ENCODE measurements around the gene NR1H3. TPM values are rescaled to one million over a fixed set of nuclear protein-coding genes. Genes with fewer than 3 reads are reported as not detected.
"Not testable (repeated sequence)": the region's sequence is repeated elsewhere in the genome, so short reads cannot be mapped to it uniquely, and the experiment has no call there.

Gene NR1H3
- total RNA-seq, 1 donor from 2014 or later = 49.2 TPM

DNA sequence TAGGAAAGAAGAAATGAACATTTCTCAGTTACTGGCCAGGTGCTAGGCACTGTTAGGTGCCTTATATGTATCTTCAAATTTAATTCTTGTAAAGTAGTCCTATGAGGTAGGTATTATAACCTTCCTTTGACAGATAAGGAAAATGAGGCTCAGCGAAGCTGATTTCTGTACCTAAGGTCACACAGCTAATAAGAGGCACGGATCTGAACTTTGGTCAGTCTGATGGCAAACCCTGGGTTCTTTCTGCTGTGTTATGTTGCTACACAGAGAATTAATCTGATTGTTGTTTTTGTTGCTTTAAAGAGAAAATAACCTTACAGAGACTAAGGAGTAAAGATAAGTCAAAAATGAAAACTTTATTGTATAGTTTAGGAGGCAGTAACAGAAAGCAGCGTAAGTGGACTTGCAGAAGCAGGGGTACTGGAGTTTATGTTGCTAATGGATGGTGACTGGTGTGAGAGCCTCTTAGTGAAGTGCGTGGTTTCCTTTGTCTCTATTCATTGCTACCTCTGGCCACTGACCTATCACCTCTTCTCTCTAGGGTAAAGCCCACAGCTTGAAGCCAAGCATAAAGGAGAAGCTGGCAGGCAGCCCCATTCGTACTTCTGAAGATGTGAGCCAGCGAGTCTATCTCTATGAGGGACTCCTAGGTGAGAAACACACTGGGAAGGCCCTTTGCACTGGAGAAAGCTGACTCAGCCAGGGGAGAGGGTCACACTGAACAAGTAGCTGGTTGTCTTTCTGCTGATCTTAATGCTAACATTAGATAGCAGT is 50.4 kb downstream of the NR1H3 start:
- Histone ChIP-seq H3K9me3 (peaks cover 1% of the 10 kb centered on the region), H3K27me3 (ENCODE audit: low read depth) (no peaks in the 10 kb centered on the region), H3K4me1 (no peaks in the 10 kb centered on the region), H3K27ac (no peak overlapping the region), H3K36me3 (peaks cover 100% of the 10 kb centered on the region), H3K4me3 (no peak overlapping the region)
- intact Hi-C loops (cut with DNase I) = no loop called here
- ATAC-seq (no peak), DNase-seq (no peak)
- TF ChIP-seq CTCF (IDR thresholded peaks at IDR 0.05) = no peak

DNA sequence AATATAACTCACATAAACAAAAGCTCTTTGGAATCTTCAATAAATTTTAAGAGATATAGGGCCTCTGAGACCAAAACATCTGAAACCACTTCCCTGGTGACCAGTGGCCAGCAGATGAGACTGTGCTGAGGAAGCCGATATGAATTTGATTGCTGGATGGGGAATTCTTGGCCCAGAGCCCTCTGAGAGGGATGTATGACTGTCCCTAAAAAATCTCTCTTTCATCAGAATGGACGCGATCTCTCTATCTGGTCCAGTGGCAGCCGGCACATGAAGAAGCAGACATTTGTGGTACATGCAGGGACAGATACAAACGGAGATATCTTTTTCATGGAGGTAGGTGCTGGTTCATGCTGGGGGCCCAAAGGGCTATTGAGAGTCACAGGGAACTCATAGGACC is 57.2 kb downstream of the NR1H3 start:
- intact Hi-C loops (cut with DNase I) = no loop called here
- Histone ChIP-seq H3K36me3 (peaks cover 100% of the 10 kb centered on the region), H3K9me3 (no peaks in the 10 kb centered on the region), H3K4me3 (no peak overlapping the region), H3K27me3 (ENCODE audit: low read depth) (no peaks in the 10 kb centered on the region), H3K27ac (no peak overlapping the region), H3K4me1 (no peaks in the 10 kb centered on the region)
- TF ChIP-seq CTCF (IDR thresholded peaks at IDR 0.05) = no peak
- no peak for DNase-seq
- no peak for ATAC-seq

- intact Hi-C loops (cut with DNase I); H3K27ac ChIP-seq; H3K9me3 ChIP-seq; H3K4me3 ChIP-seq; H3K4me1 ChIP-seq; ATAC-seq; DNase-seq; H3K27me3 ChIP-seq (ENCODE audit: low read depth): not testable (repeated sequence)
- H3K36me3 ChIP-seq = peaks cover 85% of the 10 kb centered on the region
These were observed 58.7 kb downstream of the NR1H3 start for GRCh38 chr11:47316501-47316900.

DNA sequence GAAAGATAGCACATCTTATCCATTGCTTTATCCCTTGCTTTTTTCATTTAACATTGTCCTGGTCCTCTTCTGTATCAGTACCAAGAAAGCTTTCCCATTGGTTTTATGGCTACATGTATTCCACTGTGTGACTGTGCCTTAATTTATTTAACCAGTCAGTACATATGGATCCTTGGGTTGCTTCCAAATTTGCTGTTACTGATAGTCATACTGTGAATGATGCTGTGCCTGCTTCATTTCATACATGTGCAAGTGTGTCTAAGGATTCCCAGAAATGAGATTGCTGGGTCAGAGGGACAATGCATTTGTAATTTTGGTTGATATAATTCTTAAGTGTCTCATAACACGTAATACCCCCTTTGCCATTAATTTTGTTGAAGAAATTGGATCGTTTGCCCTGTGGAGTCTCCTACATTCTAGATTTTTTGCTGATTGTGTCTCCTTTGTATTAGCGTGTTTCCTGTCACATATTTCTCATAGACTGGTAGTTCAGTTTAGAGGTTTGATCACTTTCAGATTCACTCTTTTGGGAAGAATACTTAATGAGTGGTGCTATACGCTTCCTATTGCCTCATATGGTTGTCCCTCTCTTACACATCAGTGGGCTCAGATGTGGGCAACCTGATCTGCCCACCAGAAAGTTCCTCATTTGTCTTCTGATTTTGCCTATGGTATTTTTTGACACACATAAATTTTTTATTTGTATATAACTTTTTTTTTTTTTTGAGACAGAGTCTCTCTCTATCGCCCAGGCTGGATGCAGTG is 59.5 kb downstream of the NR1H3 start:
- H3K4me3 ChIP-seq = no peak overlapping the region
- ATAC-seq = no peak
- H3K4me1 ChIP-seq = no peaks in the 10 kb centered on the region
- H3K36me3 ChIP-seq = peaks cover 77% of the 10 kb centered on the region
- H3K27ac ChIP-seq = no peak overlapping the region
- H3K9me3 ChIP-seq = no peaks in the 10 kb centered on the region
- no peak for DNase-seq
- no peak for TF ChIP-seq CTCF (IDR thresholded peaks at IDR 0.05)
- no peaks in the 10 kb centered on the region for H3K27me3 ChIP-seq (ENCODE audit: low read depth)
- intact Hi-C loops (cut with DNase I) = no loop called here

GRCh38 chr11:47318166-47318565 is 60.4 kb downstream of the NR1H3 start:
- no peaks in the 10 kb centered on the region for H3K27me3 ChIP-seq (ENCODE audit: low read depth)
- ATAC-seq (no peak), DNase-seq (no peak)
- no peak overlapping the region for H3K4me3 ChIP-seq
- H3K4me1 ChIP-seq = no peaks in the 10 kb centered on the region
- H3K27ac ChIP-seq = no peak overlapping the region
- TF ChIP-seq CTCF (IDR thresholded peaks at IDR 0.05) = no peak
- peaks cover 68% of the 10 kb centered on the region for H3K36me3 ChIP-seq
- no peaks in the 10 kb centered on the region for H3K9me3 ChIP-seq
- intact Hi-C loops (cut with DNase I) = no loop called here

Other genes with a start within 250 kb of the NR1H3 start
- gene ARFGAP2, start 81.1 kb upstream of the NR1H3 start, total RNA-seq = 90.9 TPM
- 28.6 TPM for gene PACSIN3, start 71.6 kb upstream of the NR1H3 start, total RNA-seq
- gene DDB2, start 43.0 kb upstream of the NR1H3 start, total RNA-seq = 37.5 TPM
- gene ACP2, start 9.2 kb upstream of the NR1H3 start, total RNA-seq = 33.0 TPM
- gene MADD, start 12.1 kb downstream of the NR1H3 start, total RNA-seq = 53.7 TPM
- 0.86 TPM for gene MYBPC3, start 94.7 kb downstream of the NR1H3 start, total RNA-seq
- 295 TPM for gene SPI1, start 120.6 kb downstream of the NR1H3 start, total RNA-seq
- gene SLC39A13, start 150.6 kb downstream of the NR1H3 start, total RNA-seq = 48.0 TPM
- gene PSMC3, start 168.4 kb downstream of the NR1H3 start, total RNA-seq = 77.1 TPM
- 1.2 TPM for gene RAPSN, start 191.1 kb downstream of the NR1H3 start, total RNA-seq

All from lower lobe of right lung (tissue), 2 donors.